GM12878 (cell line): ENCODE results near the gene LRRC51. TPM values are rescaled to one million over a fixed set of nuclear protein-coding genes. Genes with fewer than 3 reads are reported as not detected.

Experiments
- ATAC-seq: fragments of 200-7000 bp; cut with Tn5 transposase; 3 replicates; pipeline ENCODE4 v1.9.1; 2020; ENCODE audit warnings: mild to moderate bottlenecking, moderate library complexity
- BruUV-seq: library from RNA; stranded (reverse); fragments of 400-500 nt; replicated peaks from 2 replicates; lab custom pipeline; 2021; lab: Mats Ljungman, UMichigan
- CTCF ChIA-PET: fragments of 300-600 bp; sonication (Branson Sonifier 250); formaldehyde crosslinking; extraction: SDS; loops from one replicate; lab custom pipeline; 2021; ENCODE audit warnings: inconsistent platforms; lab: Yijun Ruan, JAX
- POLR2A ChIA-PET: fragments of 350-600 bp; formaldehyde crosslinking; extraction: SDS; loops from one replicate; lab custom pipeline; 2021; ENCODE audit warnings: inconsistent platforms; lab: Charles Lee
- RAD21 ChIA-PET: fragments of 300-600 bp; sonication (Branson Sonifier 250); formaldehyde crosslinking; loops from one replicate; lab custom pipeline; 2023; ENCODE audit warnings: antibody characterized with exemption; ENCODE audit not compliant: unreplicated experiment; lab: Charles Lee
- SMC1A ChIA-PET: fragments of 300-600 bp; sonication (Branson Sonifier 250); formaldehyde crosslinking; loops from one replicate; lab custom pipeline; 2023; ENCODE audit not compliant: unreplicated experiment, uncharacterized antibody; lab: Charles Lee
- DNase-seq: peaks from one replicate; pipeline ENCODE4 v3.0.0-alpha.2; 2011; ENCODE audit warnings: low read depth, low spot score
- FAIRE-seq: peaks from 3 replicates; lab custom pipeline; 2011; peaks lifted over from hg19 to GRCh38; lab: Jason Lieb, UNC
- H2AFZ ChIP-seq: 2 replicates; pipeline ENCODE4 v1.6.0; 2011; ENCODE audit warnings: low read depth, low read length, control low read depth; ENCODE audit not compliant: control insufficient read depth
- H3K27ac ChIP-seq: 2 replicates; pipeline ENCODE4 v1.5.1; 2011; ENCODE audit warnings: control low read depth; ENCODE audit not compliant: control insufficient read depth, insufficient read depth
- H3K27me3 ChIP-seq, 2 experiments: replicated peaks in 1 of 2; 2 replicates each; pipeline versions ENCODE4 v1.6.0 to v1.6.1; 2011; ENCODE audit warnings: low read length in 1 of 2; ENCODE audit not compliant: control insufficient read depth in 2 of 2, insufficient read depth in 2 of 2
- H3K36me3 ChIP-seq, 2 experiments: 2 replicates each; pipeline ENCODE4 v1.5.1; 2011; ENCODE audit warnings: low read length in 1 of 2; ENCODE audit not compliant: control insufficient read depth in 2 of 2, insufficient read depth in 2 of 2
- H3K4me1 ChIP-seq: 2 replicates; pipeline ENCODE4 v1.6.1; 2011; ENCODE audit warnings: mild to moderate bottlenecking, low read length, moderate library complexity, mixed read lengths; ENCODE audit not compliant: control insufficient read depth, insufficient read depth
- H3K4me2 ChIP-seq: 2 replicates; pipeline ENCODE4 v1.6.0; 2011; ENCODE audit warnings: control low read depth; ENCODE audit not compliant: control insufficient read depth, insufficient read depth
- H3K4me3 ChIP-seq: fragments of 200-600 bp; sonication (generic); 2 replicates; pipeline ENCODE4 v1.5.1; 2016
- H3K79me2 ChIP-seq: 2 replicates; pipeline ENCODE4 v1.6.0; 2011; ENCODE audit warnings: low read length; ENCODE audit not compliant: control insufficient read depth, insufficient read depth
- H3K9ac ChIP-seq: 2 replicates; pipeline ENCODE4 v1.8.0; 2011; ENCODE audit warnings: low read length, control low read depth, mixed read lengths; ENCODE audit not compliant: control insufficient read depth, insufficient read depth
- H3K9me3 ChIP-seq: replicated peaks from 3 replicates; pipeline ENCODE4 v1.5.1; 2011; ENCODE audit warnings: mild to moderate bottlenecking, low read length; ENCODE audit not compliant: control insufficient read depth, insufficient read depth
- H4K20me1 ChIP-seq: 2 replicates; pipeline ENCODE4 v1.6.0; 2011; ENCODE audit not compliant: control insufficient read depth, insufficient read depth
- RFX5 ChIP-seq: IDR thresholded peaks from 2 replicates; pipeline ENCODE4 v1.6.1; 2011; ENCODE audit warnings: low read depth, low read length, improper control_type of control experiment
- TBL1XR1 ChIP-seq: IDR thresholded peaks from 2 replicates; pipeline ENCODE4 v1.6.1; 2012; ENCODE audit warnings: low read depth, low read length, improper control_type of control experiment
- WGBS: methylation state at CpG from one replicate; pipeline ENCODE4 v1.1.6; 2016; ENCODE audit warnings: low lambda C conversion rate; ENCODE audit not compliant: insufficient replicate concordance, insufficient coverage; ENCODE audit errors: missing lambda C conversion rate; 5-methylcytosine and 5-hydroxymethylcytosine counted together
- in situ Hi-C: fragments of 300-500 bp; cut with MboI; formaldehyde crosslinking; loops from 9 replicates; pipeline ENCODE4 v1.14.3; 2018; ENCODE audit warnings: mixed read lengths
- intact Hi-C: fragments of 100-400 bp; cut with micrococcal nuclease; formaldehyde crosslinking; loops from one replicate; pipeline ENCODE4 v1.14.2; 2022; ENCODE audit not compliant: unreplicated experiment
- polyA plus RNA-seq, 11 experiments: library from polyadenylated mRNA; depleted of rRNA in 4 of 11; unstranded in 6 of 11; stranded (reverse) in 5 of 11; fragments of >200 nt; fragmentation: Nextera tagmentation in 4 of 11; fragmentation: Illumina TruSeq in 1 of 11; extraction: Ambion mirVana in 4 of 11; extraction: Trizol in 1 of 11; gene quantifications; 1 replicate in 1 of 11; 2 replicates in 10 of 11; pipeline versions ENCODE4 v1.2.1 to v1.2.3, GENCODE V29; 2011 to 2016; ENCODE audit warnings: inconsistent platforms in 2 of 11, missing spikeins in 2 of 11, low read depth in 1 of 11
- total RNA-seq, 4 experiments: library from RNA; depleted of rRNA in 3 of 4; stranded (reverse); fragments of >200 nt in 3 of 4; fragmentation: Illumina TruSeq in 1 of 4; extraction: Trizol in 1 of 4; gene quantifications; 2 replicates each; pipeline versions ENCODE4 v1.2.1 to v1.2.3, GENCODE V29; 2013 to 2021
- TF ChIP-seq, protein P1 (sequence below): IDR thresholded peaks from 2 replicates; pipeline ENCODE4 v1.6.1; 2011; ENCODE audit warnings: borderline replicate concordance, low read depth, mild to moderate bottlenecking, moderate library complexity, mixed read lengths, low read length; ENCODE audit not compliant: insufficient read depth; ENCODE audit errors: extremely low read length

LRRC51 gene
- total and polyA plus RNA-seq, 10 of the 15 experiments (the other 5 are each of a cell fraction or from before 2014, with no cell fraction given): 2.6 to 8.6 (median 5.4) TPM

DNA sequence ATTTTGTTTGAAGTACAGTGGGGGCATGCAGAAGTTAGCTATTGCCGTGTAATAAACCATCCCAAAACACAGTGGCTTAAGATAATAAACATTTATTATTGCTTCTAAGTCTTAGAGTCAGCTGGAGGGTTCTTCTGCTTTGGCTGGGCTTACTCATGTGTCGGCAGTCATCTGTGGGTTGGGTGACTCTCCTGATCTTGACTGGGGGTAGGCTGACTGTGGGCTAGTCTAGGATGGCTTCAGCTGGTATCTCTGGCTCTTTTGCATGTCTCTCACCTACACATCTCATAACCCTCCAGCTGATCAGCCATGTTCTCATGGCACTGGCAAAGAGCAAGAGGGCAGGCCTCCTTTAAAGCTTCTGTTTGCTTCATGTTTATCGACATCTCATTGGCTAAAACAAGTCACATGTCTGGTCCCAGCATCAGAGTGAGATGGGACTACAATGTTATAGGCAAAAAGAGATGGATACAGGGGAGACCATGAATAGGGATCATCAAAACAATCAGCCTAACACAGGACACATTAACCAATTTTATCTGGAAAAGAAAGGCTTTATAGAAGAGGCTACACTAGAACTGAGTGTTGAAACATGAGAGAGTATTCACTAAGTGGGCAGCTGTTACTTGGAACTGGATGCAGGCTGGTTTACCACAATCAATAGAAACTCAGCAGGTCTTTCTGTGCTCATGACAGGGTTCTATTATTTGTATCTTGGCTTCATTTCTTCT, 5.1 kb downstream of the LRRC51 start:
- POLR2A ChIA-PET: interaction anchor here (0.5 to 2.0 kb wide), 8 partner anchors 10 to 87 kb away, joined by 3 to 14 read pairs (median 6); partner anchors contain the start of gene ANAPC15

More for the DNA sequence above, 5.1 kb downstream of the LRRC51 start:
- Histone ChIP-seq H3K27me3 (no peaks in the 10 kb centered on the region), H2AFZ (no peak overlapping the region), H3K4me3 (no peak overlapping the region), H3K9me3 (no peaks in the 10 kb centered on the region), H3K9ac (no peak overlapping the region), H4K20me1 (no peaks in the 10 kb centered on the region), H3K36me3 (no peaks in the 10 kb centered on the region), H3K4me2 (no peak overlapping the region), H3K79me2 (no peaks in the 10 kb centered on the region; the same call in 1 of the 2 replicates), H3K27ac (no peak overlapping the region), H3K4me1 (peaks cover 10% of the 10 kb centered on the region)
- FAIRE-seq (no peak), DNase-seq (no peak), ATAC-seq (no peak)
- ChIA-PET RAD21 (interaction anchor here (0.6 to 4.9 kb wide), 5 partner anchors 13 to 345 kb away, joined by 3 to 30 read pairs (median 8); no protein-coding TSS in a partner anchor), SMC1A (interaction anchor here (1.0 to 4.6 kb wide), 15 partner anchors 12 to 158 kb away, joined by 3 to 62 read pairs (median 4); partner anchors contain the start of gene ANAPC15), CTCF (interaction anchor here (0.6 to 4.0 kb wide), 19 partner anchors 8 to 349 kb away, joined by 3 to 43 read pairs (median 5); partner anchors contain the start of gene CLPB)
- WGBS: 94% methylated on average over 3 of the region's 3 CpGs
- no TSS peak for BruUV-seq
- TF ChIP-seq TBL1XR1 (no peak), RFX5 (no peak)
- TF ChIP-seq, protein P1, sequence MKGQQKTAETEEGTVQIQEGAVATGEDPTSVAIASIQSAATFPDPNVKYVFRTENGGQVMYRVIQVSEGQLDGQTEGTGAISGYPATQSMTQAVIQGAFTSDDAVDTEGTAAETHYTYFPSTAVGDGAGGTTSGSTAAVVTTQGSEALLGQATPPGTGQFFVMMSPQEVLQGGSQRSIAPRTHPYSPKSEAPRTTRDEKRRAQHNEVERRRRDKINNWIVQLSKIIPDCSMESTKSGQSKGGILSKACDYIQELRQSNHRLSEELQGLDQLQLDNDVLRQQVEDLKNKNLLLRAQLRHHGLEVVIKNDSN: peak; percentile 23
- in situ Hi-C loops: no loop called here
- intact Hi-C loops: no loop called here
